HG03139 (cell line): ENCODE measurements around the gene PPP2R3B.
"Not testable (repeated sequence)": the region's sequence is repeated elsewhere in the genome, so short reads cannot be mapped to it uniquely, and the experiment has no call there.

ENCODE experiments used
- ATAC-seq: cut with Tn5 transposase; IDR thresholded peaks from one replicate; pipeline ENCODE4 v1.9.1; 2021; ENCODE audit not compliant: unreplicated experiment

Gene PPP2R3B

DNA sequence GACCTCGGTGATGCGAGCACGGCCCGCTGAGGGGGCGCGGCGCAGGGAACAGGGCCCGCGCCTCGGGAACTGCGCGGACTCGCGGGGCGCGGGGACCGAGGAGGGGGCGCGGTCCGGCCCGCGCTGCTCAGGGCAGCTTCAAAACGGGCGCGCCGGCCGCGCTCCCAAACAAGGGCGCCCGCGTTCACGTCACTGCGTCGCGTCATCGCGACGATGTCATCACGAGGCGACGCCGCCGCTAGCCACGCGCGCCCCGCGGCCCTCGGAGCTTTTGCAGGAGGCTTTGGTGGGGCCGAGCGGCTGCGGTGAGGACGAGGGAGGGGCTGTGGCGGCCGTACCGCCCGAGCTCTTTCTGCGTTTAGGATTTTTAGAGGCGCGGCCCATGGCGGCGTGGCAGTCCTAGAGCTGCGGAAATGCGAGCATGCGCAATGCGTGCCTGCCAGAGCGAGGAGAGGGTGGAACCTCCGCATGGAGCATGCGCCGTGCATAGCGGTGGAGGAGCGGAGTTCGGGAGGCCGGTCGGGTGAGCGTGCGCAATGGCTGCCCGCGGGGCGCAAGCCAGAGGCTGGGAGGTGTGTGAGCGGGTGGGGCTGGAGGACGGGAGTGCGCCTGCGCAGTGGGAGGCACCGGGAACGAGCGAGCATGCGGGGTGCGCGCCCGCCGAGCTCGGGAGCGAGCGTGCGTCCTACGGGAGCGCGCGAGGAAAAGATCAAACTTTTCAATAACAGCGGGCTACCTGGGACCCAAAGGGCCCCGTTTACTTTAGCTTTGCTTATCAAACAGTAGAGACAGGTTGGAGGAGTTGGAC is at the start of gene PPP2R3B:
PPP2R3B (minus strand) TSS at position 140 of the 808 bp plus-strand sequence. CDS start 216 bp downstream, outside the sequence.
- ATAC-seq, result peak; percentile 92

DNA sequence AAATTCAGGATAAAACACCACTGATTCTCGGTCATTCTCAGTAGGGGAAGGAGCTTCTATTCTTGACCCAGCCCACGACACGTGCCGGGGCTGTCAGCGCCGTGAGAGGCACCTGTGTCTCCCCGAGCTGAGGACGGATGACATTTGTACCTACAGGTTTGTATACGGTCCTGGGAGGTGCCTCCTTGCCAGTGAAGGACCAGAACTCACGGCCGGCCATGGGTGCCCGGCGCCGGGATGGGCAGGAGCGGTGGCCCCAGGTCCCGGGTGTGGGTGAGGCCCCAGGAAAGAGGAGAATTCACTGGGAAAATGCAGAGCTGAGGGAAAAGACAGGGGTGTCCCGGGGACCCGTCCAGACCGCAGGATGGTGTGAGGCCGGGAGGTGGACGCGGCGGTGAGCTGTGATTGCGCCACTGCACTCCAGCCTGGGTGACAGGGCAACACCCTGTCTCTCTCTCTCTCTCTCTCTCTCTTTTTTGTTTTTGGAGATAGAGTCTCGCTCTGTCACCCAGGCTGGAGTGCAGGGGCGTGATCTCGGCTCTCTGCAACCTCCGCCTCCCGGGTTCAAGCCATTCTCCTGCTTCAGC is 48.9 kb upstream of the PPP2R3B start:
- no peak for ATAC-seq

- no peak for ATAC-seq
Measured at GRCh38 chrX:434946-435345, 48.2 kb upstream of the PPP2R3B start.

GRCh38 chrX:433771-434170 is 47.1 kb upstream of the PPP2R3B start:
- ATAC-seq, result no peak

DNA sequence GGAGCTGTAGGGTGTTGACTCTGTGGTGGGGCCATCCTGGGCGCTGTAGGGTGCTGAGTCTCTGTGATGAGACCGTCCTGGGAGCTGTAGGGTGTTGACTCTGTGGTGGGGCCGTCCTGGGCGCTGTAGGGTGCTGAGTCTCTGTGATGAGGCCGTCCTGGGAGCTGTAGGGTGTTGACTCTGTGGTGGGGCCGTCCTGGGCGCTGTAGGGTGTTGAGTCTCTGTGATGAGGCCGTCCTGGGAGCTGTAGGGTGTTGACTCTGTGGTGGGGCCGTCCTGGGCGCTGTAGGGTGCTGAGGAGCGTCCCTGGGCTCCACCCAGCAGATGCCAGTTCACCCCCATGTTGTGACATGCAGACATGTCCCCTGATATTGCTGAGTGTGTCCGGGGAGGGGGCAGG is 46.0 kb upstream of the PPP2R3B start:
- ATAC-seq, result not testable (repeated sequence)

DNA sequence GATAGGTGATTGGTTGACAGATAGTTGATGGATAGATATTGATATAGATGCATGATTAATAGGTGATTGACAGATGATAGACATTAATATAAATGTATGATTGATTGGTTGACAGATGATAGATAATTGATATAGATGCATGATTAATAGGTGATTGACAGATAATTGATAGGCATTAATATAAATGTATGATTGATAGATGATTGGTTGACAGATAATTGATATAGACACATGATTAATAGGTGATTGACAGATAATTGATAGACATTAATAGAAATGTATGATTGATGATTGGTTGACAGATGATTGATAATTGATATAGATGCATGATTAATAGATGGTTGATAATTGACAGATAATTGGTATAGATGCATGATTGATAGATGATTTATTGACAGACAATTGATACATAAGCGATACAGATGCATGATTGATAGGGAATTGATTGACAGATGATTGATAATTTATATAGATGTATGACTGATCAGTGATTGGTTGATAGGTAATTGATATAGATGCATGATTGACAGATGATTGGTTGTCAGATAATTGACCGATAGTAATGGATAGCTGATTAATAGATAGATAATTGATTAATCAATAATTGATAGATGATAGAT is 44.9 kb upstream of the PPP2R3B start:
- no peak for ATAC-seq

GRCh38 chrX:431056-431455 is 44.3 kb upstream of the PPP2R3B start:
- ATAC-seq, result no peak

GRCh38 chrX:429266-429825 is 42.6 kb upstream of the PPP2R3B start:
- ATAC-seq, result no peak

DNA sequence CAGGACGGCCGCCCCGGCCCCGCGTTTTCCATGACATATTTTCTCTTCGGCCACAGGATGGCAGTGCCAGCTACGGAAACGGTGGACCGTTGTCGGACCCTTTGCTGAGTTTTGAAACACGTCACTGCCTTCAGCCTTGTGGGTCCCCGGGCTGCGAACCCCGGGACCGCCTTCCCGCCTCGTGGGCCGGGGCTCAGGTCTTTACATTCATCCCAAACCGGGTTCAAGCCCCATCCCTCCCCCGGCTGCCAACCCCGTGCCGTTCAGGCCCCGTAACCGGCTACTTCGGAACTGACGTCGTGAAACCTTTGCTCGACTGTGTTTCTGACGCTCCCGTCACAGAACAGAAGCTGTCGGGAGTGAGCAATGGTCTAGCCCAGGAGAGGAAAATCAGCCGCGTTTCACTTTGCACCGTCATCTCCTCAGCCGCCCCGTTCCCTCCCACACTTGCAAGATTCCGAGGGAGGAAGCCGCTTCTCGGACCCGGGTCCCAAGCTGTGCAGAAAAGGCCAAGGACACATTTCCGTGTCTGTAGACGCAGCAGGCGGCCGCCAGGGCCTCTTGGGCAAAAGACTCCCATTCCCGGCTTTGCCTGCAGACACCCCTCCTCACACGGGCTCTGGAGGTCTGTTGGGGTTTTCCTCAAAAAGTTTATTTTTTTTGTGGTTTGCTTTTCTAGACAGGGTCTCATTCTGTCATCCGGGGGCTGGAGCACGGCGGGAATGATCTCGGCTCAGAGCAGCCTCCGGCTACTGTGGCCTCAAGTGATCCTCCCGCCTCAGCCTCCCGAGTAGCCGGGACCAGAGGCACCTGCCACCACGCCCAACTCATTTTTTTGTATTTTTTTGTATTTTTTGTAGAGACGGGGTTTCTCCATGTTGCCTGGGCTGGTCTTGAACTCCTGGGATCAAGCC is 41.4 kb upstream of the PPP2R3B start:
- ATAC-seq, result no peak

DNA sequence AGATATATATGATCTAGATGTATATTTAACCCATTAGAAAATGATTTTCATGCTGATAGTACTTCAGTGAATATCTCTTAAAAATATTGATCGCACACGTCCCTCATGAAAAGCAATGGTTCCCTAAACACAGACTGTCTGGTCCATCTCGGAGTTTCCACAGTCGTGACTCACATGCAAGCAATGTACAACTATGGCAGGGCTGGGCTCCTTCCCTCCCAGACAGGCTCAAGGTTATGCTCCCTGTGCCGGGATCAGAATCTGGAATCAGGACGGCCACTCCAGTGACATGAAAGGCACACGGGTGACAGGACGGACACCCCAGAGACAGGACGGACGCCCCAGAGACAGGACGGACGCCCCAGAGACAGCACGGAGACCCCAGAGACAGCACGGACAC is 40.2 kb upstream of the PPP2R3B start:
- no peak for ATAC-seq

GRCh38 chrX:425056-425455 is 38.3 kb upstream of the PPP2R3B start:
- ATAC-seq, result no peak

DNA sequence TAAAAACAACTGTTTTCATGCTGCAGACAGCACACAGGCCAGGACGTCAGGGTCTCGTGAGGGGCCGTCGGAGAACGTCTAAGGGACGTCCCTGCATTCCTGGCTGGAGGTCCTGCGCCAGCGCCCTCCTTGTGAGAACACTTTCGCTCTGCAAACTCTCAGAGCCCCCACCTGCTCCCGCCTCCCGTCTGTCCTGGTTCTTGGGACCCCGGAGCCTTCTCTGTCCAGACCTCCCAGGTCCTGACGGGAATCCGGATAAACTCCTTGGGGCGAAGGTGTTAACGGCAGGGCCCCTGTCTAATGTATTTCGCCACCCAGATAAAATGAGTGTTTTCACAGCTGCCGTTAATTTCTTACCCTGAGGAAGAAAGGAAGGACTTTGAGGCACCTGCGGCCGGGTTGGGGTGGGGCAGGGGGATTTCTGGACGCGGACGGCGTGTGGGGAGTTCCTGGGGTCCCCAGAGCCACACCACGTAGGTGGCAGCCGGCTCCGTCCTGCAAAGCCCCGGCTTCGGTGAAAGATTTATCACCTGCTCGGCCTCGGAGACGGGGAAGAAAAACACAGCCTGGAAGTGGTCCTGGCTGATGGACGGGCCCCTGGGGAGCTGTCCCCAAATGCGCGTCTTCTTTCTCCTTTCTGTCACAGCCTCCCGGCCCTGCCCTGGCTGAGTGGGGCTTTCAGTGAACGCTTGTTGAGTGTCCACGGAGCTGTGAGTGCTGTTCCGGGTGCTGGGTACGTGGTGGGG is 35.1 kb upstream of the PPP2R3B start:
- no peak for ATAC-seq

- ATAC-seq, result no peak
Measured at GRCh38 chrX:420496-421223, 34.0 kb upstream of the PPP2R3B start.

DNA sequence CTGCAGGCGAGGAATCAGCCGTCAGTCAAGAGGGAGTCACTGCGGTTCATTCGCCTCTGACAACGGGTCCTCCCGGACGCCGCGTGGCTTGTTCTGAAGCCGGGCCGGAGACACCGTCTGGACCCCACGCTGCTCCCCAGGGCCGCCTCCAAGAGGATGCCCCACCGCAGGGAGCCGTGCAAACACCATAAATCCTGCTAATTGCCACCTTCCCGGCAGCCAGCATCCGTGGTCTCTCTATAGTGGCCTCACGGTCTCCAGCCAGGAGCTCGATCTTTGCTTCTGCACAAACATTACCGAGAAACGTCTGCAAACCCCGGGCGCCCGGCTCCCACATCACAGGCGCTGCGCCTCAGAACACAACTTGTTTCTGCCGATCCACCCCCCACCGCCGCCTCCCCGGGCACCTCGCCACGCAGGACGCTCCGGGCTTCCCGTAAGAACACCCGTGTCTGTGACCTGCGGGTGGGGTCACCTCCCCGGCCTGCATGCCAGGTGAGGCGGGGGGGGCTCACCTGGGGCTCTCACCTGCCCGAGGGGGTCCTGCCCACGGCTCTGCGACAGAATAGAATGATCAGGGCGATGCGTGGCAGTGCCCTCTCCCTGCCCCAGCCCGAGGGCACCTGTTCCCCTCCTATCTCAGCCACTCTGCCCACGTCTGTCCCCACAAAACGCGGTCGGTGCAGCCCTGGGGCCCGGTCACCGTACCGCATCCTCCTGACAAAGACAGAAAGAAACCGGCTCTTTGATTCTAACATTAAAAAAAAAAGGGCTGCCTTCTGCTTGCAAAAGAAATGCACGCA is 32.4 kb upstream of the PPP2R3B start:
- ATAC-seq, result no peak

- not testable (repeated sequence) for ATAC-seq
Measured at GRCh38 chrX:415498-415897, 28.8 kb upstream of the PPP2R3B start.

GRCh38 chrX:413322-414201 is 26.9 kb upstream of the PPP2R3B start:
- no peak for ATAC-seq

DNA sequence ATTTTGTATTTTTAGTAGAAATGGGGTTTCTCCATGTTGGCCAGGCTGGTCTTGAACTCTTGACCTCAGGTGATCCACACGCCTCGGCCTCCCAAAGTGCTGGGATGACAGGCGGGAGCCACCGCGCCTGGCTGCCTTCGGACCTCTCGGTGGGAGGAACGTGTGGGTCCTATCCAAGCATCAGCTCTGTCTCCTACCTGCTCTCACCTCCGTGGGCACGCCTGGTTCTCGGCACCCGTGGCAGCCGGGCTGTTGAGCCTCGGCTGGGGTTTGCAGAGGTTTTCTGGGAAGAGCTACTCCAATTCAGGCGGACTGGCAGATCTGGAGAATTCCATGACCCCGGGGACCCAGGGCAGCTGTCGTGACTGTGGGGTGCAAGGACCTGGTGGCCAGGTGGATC is 23.6 kb upstream of the PPP2R3B start:
- no peak for ATAC-seq

GRCh38 chrX:405149-405548 is 18.4 kb upstream of the PPP2R3B start:
- ATAC-seq, result no peak
